Stimulated activated naive CD8-positive, alpha-beta T cell treated with anti-CD3 and anti-CD28 coated beads, Interleukin-15, Interleukin-2, amounts not matched to agents 100 ng/mL and 50 ng/mL, for 24 hours (primary cell): Measurements from ENCODE around the gene CACNG4.
A peak's percentile ranks its signal among the peaks of the same experiment; 100 is the strongest.
"Not testable (repeated sequence)": the region's sequence is repeated elsewhere in the genome, so short reads cannot be mapped to it uniquely, and the experiment has no call there.

Source experiments
- H3K27ac Mint-ChIP-seq: one replicate; pipeline ENCODE4 v1.8.0; 2021; ENCODE audit warnings: mild to moderate bottlenecking, mixed read lengths
- H3K27me3 Mint-ChIP-seq: one replicate; pipeline ENCODE4 v1.8.0; 2021; ENCODE audit warnings: mixed read lengths
- H3K36me3 Mint-ChIP-seq: one replicate; pipeline ENCODE4 v1.8.0; 2021; ENCODE audit warnings: low read depth, mixed read lengths
- H3K4me1 Mint-ChIP-seq: one replicate; pipeline ENCODE4 v1.8.0; 2021; ENCODE audit warnings: low read depth, mixed read lengths
- H3K4me3 Mint-ChIP-seq: one replicate; pipeline ENCODE4 v1.8.0; 2021; ENCODE audit warnings: mild to moderate bottlenecking, mixed read lengths
- H3K9me3 Mint-ChIP-seq: one replicate; pipeline ENCODE4 v1.8.0; 2021; ENCODE audit warnings: mixed read lengths

CACNG4 gene

GRCh38 chr17:66965801-66966262 is 1.3 kb downstream of the CACNG4 start:
- H3K9me3 Mint-ChIP-seq: no peaks in the 10 kb centered on the region

DNA sequence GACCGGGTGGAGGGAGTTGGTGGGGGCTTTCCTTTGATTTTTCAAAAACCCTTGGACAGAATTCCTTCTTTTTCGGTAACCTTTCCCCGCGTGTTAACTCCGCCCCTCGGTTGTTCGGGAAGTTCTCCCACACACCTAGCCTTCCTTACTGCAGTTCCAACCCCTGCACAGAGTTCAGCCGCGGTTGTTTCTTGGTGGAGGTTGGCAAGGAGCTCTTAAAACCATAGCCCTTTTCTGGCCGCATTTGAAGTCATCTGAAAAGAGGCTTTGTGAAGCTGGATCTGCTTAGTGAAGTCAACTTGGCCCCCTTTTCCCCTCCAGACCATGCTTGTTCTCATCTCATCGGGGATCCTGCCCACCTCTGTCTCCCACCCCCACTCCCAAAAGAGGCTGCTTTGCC is 1.8 kb downstream of the CACNG4 start:
- Mint-ChIP-seq H3K4me1 (peaks cover 7% of the 10 kb centered on the region), H3K9me3 (no peaks in the 10 kb centered on the region), H3K4me3 (peak overlapping the region; percentile 56), H3K36me3 (no peaks in the 10 kb centered on the region), H3K27me3 (peaks cover 59% of the 10 kb centered on the region), H3K27ac (no peak overlapping the region)

More at GRCh38 chr17:66965801-66966262, 1.3 kb downstream of the CACNG4 start:
- Mint-ChIP-seq H3K27ac (no peak overlapping the region), H3K4me3 (peak overlapping the region; percentile 51), H3K36me3 (no peaks in the 10 kb centered on the region), H3K4me1 (peaks cover 7% of the 10 kb centered on the region), H3K27me3 (peaks cover 58% of the 10 kb centered on the region)

DNA sequence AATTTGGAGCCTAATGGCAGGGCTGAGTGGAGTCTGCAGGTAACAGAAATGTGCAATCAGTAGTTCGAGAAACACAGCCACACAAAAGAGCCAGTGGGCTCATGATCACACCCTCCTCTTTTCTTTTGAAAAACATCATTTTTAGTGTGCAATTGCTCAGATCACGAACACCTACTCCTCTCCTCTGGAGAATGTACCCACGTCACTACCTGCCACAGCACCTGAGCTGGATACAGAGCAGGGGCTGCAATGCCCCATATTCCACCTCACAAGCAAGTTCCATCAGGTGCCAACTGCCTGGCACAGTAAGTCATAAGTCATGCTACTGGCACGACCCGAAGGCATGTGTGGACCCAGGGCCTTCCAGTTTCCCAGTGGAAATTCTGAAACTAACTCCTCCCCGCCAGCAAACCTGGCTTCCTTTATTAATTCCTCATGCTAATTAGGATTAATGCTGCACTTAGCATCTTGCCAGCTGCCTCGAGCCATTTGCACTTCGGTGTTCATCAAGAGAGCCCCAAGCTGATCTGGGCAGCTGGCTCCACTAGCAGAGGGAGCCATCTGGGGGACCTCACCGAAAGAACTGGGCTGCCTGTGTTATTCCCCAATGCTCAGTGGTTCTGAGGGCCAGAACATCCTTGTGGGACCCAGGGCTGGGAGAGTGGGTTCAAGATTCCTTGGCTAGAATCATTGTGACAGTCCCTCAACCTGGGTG is 2.4 kb downstream of the CACNG4 start:
- no peak overlapping the region for H3K27ac Mint-ChIP-seq
- no peaks in the 10 kb centered on the region for H3K36me3 Mint-ChIP-seq
- no peaks in the 10 kb centered on the region for H3K9me3 Mint-ChIP-seq
- peaks cover 7% of the 10 kb centered on the region for H3K4me1 Mint-ChIP-seq
- H3K4me3 Mint-ChIP-seq: peak overlapping the region; percentile 56
- H3K27me3 Mint-ChIP-seq: peaks cover 59% of the 10 kb centered on the region

- Mint-ChIP-seq H3K27me3 (peaks cover 49% of the 10 kb centered on the region), H3K9me3 (no peaks in the 10 kb centered on the region), H3K4me1 (peaks cover 7% of the 10 kb centered on the region), H3K27ac (no peak overlapping the region), H3K4me3 (no peak overlapping the region), H3K36me3 (no peaks in the 10 kb centered on the region)
These were observed 3.5 kb downstream of the CACNG4 start for GRCh38 chr17:66967837-66968543.

GRCh38 chr17:66968916-66969315 is 4.4 kb downstream of the CACNG4 start:
- H3K36me3 Mint-ChIP-seq: no peaks in the 10 kb centered on the region
- H3K27ac Mint-ChIP-seq: no peak overlapping the region
- no peaks in the 10 kb centered on the region for H3K9me3 Mint-ChIP-seq
- H3K4me3 Mint-ChIP-seq: no peak overlapping the region
- peaks cover 42% of the 10 kb centered on the region for H3K27me3 Mint-ChIP-seq
- H3K4me1 Mint-ChIP-seq: peaks cover 7% of the 10 kb centered on the region

GRCh38 chr17:66970140-66970539 is 5.6 kb downstream of the CACNG4 start:
- Mint-ChIP-seq H3K4me1 (peaks cover 7% of the 10 kb centered on the region), H3K36me3 (no peaks in the 10 kb centered on the region), H3K4me3 (no peak overlapping the region), H3K27ac (no peak overlapping the region), H3K9me3 (no peaks in the 10 kb centered on the region), H3K27me3 (peaks cover 43% of the 10 kb centered on the region)

DNA sequence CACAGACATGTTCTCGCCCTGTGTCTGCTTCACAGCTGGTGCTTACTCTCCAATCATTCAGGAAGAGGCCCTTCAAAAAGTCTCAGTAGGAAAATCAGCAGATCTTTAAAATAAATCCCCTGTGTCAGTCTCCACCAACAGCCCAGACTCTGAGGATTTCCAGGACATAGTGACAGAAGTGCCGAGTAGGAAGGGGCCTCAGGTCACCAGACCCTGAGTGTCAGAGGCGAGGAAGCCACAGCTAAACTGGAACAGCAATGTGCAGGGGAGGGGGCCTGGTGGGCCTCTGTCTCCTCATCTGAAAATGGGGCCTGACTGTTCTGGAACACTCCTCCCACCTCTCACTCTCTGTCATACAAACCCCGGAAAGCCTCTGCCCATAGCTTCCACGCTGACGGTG is 6.3 kb downstream of the CACNG4 start:
- Mint-ChIP-seq H3K27me3 (peaks cover 48% of the 10 kb centered on the region), H3K4me1 (peaks cover 7% of the 10 kb centered on the region), H3K4me3 (no peak overlapping the region), H3K36me3 (no peaks in the 10 kb centered on the region), H3K9me3 (no peaks in the 10 kb centered on the region), H3K27ac (no peak overlapping the region)

GRCh38 chr17:66971264-66971663 is 6.8 kb downstream of the CACNG4 start:
- Mint-ChIP-seq H3K27ac (no peak overlapping the region), H3K4me1 (peaks cover 6% of the 10 kb centered on the region), H3K27me3 (peaks cover 46% of the 10 kb centered on the region), H3K9me3 (no peaks in the 10 kb centered on the region), H3K4me3 (no peak overlapping the region), H3K36me3 (no peaks in the 10 kb centered on the region)

GRCh38 chr17:66971730-66972441 is 7.4 kb downstream of the CACNG4 start:
- peaks cover 44% of the 10 kb centered on the region for H3K27me3 Mint-ChIP-seq
- no peaks in the 10 kb centered on the region for H3K9me3 Mint-ChIP-seq
- no peak overlapping the region for H3K27ac Mint-ChIP-seq
- H3K4me1 Mint-ChIP-seq: no peaks in the 10 kb centered on the region
- no peaks in the 10 kb centered on the region for H3K36me3 Mint-ChIP-seq
- no peak overlapping the region for H3K4me3 Mint-ChIP-seq

- H3K27ac Mint-ChIP-seq, H3K36me3 Mint-ChIP-seq, H3K9me3 Mint-ChIP-seq, H3K4me1 Mint-ChIP-seq, H3K4me3 Mint-ChIP-seq: not testable (repeated sequence)
- H3K27me3 Mint-ChIP-seq: peaks cover 41% of the 10 kb centered on the region
These were observed 7.9 kb downstream of the CACNG4 start for GRCh38 chr17:66972442-66972830.

DNA sequence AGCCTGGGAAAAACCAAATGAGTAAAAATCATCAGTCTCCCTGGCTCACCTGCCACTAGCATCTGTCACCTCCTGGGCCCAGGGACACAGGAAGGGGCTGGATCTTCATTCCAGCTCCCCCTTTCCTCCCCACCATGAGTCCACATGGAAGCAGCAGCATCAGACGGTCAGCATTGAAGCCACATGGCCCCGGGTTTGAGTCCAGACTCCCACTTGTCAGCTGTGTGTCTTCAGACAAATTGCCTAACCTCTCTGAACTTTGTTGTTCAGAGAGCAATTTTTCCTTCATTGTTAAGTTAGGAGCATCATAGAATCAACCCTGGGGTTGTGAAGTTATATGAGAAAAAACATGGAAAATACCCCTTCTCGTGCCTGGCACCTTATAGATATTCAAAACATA is 10.7 kb downstream of the CACNG4 start:
- Mint-ChIP-seq H3K27me3 (peaks cover 37% of the 10 kb centered on the region), H3K27ac (no peak overlapping the region), H3K9me3 (no peaks in the 10 kb centered on the region), H3K4me3 (no peak overlapping the region), H3K36me3 (no peaks in the 10 kb centered on the region), H3K4me1 (no peaks in the 10 kb centered on the region)

DNA sequence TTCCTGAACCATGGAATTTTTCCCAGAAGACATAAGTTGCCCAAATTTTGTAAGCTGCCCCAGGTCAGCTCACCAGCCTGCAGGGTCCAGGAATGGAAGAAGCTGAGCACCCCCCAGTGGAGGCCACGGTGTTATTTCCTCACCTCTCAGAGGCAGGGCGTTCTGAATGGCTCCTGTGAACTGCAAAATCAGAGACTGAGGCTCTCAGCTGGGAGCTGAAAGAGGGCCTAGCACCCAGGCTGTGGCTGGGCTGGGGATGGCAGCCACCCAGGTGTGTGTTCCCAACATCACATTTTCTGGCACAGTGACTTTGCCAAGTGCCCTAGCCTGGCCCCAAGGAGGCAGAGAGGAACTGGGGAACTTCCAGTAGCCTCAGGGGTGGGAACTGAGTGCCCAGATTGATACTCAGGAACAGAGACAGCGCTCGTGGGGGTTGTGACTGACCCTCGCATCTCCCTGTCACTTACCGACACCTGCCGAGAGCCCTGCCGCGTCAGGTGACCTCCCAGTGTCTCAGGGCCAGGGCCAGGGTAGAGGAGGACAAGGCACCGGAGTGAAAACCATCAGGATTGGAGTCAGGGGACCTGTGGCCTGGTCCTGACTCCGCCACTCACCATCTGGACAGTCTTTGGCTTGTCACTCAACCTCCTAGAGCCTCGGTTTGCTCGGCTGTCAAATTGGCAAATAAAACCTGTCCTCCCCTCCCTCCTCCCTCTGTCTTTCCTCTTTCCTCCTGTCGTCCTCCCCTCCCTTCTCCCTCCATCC is 11.3 kb downstream of the CACNG4 start:
- H3K36me3 Mint-ChIP-seq: no peaks in the 10 kb centered on the region
- no peak overlapping the region for H3K4me3 Mint-ChIP-seq
- no peak overlapping the region for H3K27ac Mint-ChIP-seq
- no peaks in the 10 kb centered on the region for H3K9me3 Mint-ChIP-seq
- peaks cover 33% of the 10 kb centered on the region for H3K27me3 Mint-ChIP-seq
- H3K4me1 Mint-ChIP-seq: no peaks in the 10 kb centered on the region

GRCh38 chr17:66976379-66976663 is 11.8 kb downstream of the CACNG4 start:
- Mint-ChIP-seq H3K4me1 (no peaks in the 10 kb centered on the region), H3K4me3 (no peak overlapping the region), H3K27me3 (peaks cover 34% of the 10 kb centered on the region), H3K9me3 (no peaks in the 10 kb centered on the region), H3K36me3 (no peaks in the 10 kb centered on the region), H3K27ac (no peak overlapping the region)

- Mint-ChIP-seq H3K4me3 (no peak overlapping the region), H3K27ac (no peak overlapping the region), H3K27me3 (peaks cover 36% of the 10 kb centered on the region), H3K4me1 (no peaks in the 10 kb centered on the region), H3K36me3 (no peaks in the 10 kb centered on the region), H3K9me3 (no peaks in the 10 kb centered on the region)
These were observed 12.3 kb downstream of the CACNG4 start for GRCh38 chr17:66976781-66977201.
